GM19397 (cell line): ENCODE data around the gene FZD10.

Experiments
- ATAC-seq: cut with Tn5 transposase; IDR thresholded peaks from one replicate; pipeline ENCODE4 v1.9.1; 2021; ENCODE audit warnings: mild to moderate bottlenecking, moderate library complexity; ENCODE audit not compliant: unreplicated experiment

Gene FZD10

GRCh38 chr12:130178282-130178681 is 16.0 kb downstream of the FZD10 start:
- ATAC-seq: no peak

- no peak for ATAC-seq
Observed at GRCh38 chr12:130179191-130179590, 16.9 kb downstream of the FZD10 start.

GRCh38 chr12:130179621-130180020 is 17.4 kb downstream of the FZD10 start:
- no peak for ATAC-seq

DNA sequence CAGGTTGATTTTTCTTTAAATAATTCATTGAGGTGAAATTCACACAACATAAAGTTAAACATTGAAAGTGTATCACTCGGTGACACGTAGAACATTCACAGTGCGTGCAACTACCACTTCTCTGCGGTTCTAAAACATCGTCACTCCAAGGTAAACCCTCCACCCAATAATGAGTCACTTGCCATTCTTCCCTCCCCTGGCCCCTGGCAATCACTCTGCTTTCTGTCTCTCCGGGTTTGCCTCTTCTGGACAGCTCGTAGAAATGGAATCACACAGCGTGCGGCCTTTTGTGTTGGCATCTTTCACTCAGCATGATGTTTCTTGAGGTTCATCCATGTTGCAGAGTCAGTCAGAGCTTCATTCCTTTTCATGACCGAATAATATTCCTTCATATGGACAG is 18.9 kb downstream of the FZD10 start:
- no peak for ATAC-seq

DNA sequence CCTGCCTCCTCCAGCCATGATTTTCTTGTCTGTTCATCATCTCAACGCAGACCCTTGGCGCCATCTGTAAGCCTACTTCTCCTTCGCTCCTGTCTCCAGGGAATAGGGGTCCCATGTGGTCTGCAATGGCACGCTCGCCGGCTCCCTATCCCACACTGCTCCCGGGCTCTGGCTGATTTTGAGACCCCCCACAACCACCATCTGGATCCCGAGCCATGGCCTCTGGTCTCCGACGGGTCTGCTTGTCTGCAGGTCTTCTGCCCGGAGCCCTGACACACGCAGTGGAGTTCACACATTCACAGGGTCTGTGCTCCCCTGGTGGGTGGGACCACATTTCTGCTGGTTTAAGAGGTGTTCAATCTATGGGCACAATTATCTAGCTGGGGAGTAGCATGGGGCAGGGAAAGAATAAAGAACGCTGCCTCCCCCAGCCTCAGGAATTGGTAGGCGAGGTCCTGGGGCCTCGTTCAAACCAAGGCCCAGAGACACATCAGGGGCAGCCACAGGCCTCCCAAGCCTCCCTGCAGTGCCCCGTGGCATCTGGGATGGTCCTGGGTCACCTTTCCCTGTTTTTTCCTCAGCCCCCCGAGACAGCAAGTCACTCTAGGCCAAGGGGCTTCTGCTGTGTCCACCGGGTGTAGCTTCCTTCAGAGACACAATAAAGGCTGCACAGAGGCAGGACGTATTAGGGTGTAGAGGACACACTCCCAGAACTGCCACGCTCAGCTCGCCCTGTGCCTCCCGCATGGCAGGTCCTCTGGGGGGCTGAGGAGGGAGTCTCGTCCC is 21.5 kb downstream of the FZD10 start:
- ATAC-seq: no peak

DNA sequence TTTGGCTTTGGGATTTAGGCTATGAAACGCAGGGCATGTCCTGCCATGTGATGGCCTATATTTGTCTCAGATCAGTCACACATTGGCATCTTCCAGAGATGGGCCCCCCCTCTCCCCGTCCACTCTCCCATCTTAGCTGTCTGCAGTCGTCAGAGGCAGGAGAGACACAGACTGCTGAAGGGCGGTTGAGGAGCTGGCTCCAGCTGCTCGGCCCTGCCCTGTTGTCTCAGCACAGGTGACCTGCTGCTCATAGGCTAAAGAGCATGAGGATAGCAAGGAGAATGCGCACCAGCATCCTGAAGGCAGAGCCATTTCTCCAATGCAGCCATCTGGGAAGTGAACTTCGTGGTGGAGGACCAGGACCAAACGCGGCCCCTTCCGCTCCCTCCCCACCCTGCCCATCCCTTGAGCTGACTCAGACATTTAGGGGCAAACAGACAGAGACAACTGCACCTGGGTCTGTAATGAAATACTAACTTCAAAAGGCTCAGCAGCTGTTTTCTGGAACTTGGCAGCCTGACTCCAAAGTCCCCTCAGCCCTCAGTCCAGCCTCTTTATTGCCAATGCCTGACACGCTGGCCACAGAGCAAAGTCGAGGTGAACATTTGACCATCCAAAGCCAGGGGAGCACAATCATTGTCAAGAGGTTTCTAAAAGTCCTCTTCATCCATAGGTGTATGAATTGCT is 22.3 kb downstream of the FZD10 start:
- ATAC-seq: no peak

DNA sequence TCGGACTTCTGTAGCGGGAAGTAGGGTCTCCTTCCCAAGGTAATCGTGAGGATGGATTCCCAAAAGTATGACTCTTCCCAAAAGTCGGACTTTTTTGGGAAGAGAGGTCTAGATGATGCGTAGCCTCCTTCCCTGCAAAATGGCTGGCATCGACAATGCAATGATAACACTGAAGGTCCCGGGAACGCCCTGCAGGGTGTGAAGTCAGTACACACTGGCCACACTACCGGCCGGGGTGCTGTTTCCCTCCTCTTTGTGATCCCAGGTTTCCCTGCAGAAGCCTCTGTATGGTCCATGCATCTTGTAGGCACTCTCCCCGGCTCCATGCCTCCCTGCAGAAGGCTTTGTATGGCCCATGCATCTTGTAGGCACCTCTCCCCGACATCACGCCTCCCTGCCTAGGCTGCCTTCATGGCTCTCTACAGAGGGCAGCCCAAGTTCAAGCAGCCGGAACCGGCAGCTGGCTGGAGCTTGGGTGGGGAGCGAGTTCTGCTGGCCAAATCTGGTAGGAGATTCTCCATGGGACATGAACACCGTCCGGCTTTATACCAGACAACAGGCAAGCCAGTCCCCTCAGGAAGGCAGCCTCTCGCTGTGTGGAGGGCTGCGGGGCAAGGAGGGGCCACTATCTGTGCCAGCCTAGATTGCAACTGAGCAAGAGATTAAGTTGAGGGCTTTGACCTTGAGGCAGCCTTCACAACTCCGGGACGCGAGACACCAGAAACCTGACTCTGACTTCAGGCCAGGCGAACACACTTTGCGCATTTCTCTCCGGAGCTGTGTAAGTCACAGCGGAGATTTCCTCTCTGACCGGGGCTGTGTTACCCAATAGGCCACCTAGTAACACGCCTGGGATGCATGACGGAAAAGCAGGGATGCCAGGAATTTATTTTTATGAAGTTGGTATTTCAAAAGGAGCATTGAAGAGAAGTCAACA is 23.5 kb downstream of the FZD10 start:
- no peak for ATAC-seq

- ATAC-seq: no peak
Observed at GRCh38 chr12:130186651-130187268, 24.5 kb downstream of the FZD10 start.

DNA sequence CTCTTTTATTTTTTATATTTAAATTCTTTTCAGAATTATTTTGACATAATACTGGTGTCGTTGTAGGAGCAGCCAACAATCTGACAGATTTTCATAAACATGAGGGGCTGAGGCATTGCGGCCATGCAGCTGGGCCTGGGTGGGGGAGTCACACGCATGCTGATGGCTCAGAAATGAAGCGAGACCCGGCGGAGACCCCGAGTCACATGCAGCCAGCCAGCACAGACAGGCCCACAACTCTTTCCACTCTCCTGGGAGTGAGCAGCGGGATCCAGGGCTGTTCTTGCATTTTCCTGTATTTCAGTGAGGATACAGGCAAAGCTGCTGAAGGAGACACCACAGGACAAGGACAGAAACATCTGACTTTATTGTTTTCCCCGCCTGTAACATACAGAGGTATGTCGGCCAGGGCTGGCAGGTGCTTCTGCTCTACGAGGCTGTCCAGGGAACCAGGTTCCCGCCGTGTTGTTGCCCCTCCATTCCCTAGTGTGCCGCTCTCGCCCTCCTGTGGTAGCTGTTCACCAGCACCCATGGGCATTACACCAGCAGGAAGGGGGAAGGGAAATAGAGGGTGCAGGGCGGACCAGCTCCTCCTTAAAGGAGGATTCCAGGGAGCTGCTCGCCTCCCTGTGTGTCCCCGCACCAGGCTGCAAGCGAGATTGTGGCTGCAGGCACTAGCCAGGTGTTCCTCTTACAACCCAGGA is 30.5 kb downstream of the FZD10 start:
- ATAC-seq: no peak

- no peak for ATAC-seq
Observed at GRCh38 chr12:130194154-130194553, 31.9 kb downstream of the FZD10 start.

DNA sequence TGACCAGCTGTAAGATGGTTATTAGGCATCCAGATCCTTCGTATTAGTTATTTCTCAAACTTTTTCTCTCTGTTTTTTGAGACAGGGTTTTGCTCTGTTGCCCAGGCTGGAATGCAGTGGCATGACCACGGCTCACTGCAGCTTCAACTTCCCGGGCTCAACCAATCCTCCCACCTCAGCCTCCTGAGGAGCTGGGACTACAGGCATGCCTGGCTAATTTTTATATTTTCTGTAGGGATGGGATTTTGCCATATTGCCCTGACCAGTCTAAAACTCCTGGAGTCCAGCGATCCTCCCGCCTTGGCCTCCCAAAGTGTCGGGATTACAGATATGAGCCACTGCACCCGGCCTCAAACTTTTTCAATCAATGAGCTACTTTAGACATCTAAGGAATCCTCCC is 33.1 kb downstream of the FZD10 start:
- ATAC-seq: no peak

GRCh38 chr12:130195776-130196175 is 33.5 kb downstream of the FZD10 start:
- ATAC-seq: no peak

- ATAC-seq: no peak
Observed at GRCh38 chr12:130196827-130197226, 34.6 kb downstream of the FZD10 start.

DNA sequence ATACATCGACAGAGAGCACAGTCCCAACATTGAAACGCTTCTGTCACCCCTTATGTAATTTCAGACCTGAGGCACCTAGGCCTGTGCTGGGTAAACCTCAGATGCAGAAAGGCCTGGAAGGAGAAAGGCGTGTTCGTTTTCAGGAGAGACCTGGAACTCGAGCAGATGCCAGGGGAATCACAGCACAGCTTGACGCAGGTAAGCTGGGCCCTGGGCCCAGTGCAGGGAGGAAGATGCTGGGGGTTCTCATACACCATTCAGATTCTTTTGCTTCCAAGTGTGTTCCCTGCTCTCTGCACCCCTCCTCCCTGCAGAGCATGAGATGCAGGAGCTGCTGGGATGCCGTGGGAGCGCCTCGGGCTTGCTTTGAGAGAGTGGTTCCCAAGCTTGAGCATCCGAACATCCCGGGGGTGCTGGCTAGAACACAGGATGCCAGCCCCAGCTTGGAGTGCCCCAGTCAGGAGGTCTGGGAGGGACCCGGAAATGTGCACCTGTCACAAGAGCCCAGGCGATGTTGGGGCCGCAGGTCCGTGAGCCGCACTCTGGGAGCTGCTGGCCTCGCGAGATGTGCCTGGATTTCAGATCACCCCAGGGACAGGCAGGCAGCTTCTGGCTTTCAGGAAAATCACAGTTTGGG is 35.9 kb downstream of the FZD10 start:
- ATAC-seq: no peak

- ATAC-seq: no peak
Observed at GRCh38 chr12:130198663-130199060, 36.4 kb downstream of the FZD10 start.

DNA sequence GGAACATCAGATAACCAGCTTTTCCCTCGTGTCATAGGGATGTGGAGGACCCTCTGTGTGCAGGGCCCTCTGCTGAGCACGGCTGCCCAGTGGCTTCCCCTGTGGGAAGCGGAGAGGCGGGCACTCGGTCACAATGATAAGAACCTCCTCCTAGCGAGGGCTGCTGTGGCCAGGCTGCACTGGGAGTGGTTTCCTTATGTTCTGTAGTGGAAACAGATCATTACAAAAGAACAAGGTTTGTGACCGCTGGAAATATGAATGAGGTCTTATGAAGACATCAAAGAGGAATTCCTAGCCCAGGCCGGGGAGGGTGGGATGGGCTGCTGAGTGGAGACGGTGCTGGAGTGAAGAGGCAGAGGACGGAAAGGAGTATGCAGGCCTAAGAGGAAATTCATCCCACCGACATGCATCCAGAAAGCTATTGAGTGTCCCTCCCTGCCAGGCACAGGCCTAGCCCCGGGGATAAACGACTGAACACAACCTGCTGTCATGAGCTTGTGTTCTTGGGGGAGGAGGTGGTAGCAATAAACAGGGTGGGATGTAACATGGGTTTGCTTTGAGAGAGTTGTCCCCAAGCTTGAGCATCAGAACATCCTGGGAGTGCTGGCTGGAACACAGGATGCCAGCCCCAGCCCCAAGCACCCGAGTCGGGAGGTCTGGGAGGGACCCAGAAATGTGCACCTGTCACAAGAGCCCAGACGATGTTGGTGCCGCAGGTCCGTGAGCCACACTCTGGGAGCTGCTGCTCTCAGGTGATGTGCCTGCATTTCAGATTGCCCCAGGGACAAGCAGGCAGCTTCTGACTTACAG is 37.5 kb downstream of the FZD10 start:
- ATAC-seq: no peak

GRCh38 chr12:130200445-130200844 is 38.2 kb downstream of the FZD10 start:
- no peak for ATAC-seq

DNA sequence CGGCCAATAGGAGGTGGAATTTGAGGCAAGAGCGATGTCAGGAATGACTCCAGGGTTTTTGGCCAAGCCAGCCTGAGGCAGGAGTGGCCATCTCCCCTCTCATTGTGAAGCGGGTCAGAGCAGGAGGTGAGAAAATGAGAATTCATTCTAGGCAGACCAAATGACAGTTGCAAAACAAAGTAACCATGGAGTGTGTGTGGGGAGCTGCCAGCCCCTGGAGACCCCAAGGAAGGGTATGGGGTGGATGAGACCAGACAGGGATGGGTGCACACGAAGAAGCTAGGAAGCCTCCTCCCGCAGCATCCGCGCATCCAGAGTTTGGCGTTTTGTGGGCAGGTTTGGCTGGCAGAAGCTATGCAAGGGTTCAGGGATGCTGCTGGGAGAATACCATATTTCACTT is 38.8 kb downstream of the FZD10 start:
- no peak for ATAC-seq

GRCh38 chr12:130202201-130202600 is 39.9 kb downstream of the FZD10 start:
- ATAC-seq: no peak
